Raji (cell line): ENCODE measurements around the gene CCDC93.

ENCODE experiments used
- POLR2A ChIP-seq: IDR thresholded peaks from 2 replicates; pipeline ENCODE4 v1.6.1; 2011; ENCODE audit warnings: low read depth, low read length, control low read depth; ENCODE audit not compliant: insufficient read depth

The CCDC93 gene

GRCh38 chr2:117935456-117935855 is 78.4 kb downstream of the CCDC93 start:
- no peak for TF ChIP-seq POLR2A

- no peak for TF ChIP-seq POLR2A
Observed at GRCh38 chr2:117933884-117934354, 80.0 kb downstream of the CCDC93 start.

- no peak for TF ChIP-seq POLR2A
Observed at GRCh38 chr2:117931978-117932377, 81.9 kb downstream of the CCDC93 start.

- no peak for TF ChIP-seq POLR2A
Observed at GRCh38 chr2:117931266-117931665, 82.6 kb downstream of the CCDC93 start.

- TF ChIP-seq POLR2A: no peak
Observed at GRCh38 chr2:117930775-117931174, 83.1 kb downstream of the CCDC93 start.

- TF ChIP-seq POLR2A: no peak
Observed at GRCh38 chr2:117921520-117921919, 92.3 kb downstream of the CCDC93 start.

- TF ChIP-seq POLR2A: no peak
Observed at GRCh38 chr2:117918608-117919007, 95.3 kb downstream of the CCDC93 start.

GRCh38 chr2:117917223-117917917 is 96.5 kb downstream of the CCDC93 start:
- TF ChIP-seq POLR2A: no peak

- no peak for TF ChIP-seq POLR2A
Observed at GRCh38 chr2:117902933-117903332, 110.9 kb downstream of the CCDC93 start.

- TF ChIP-seq POLR2A: no peak
Observed at GRCh38 chr2:117888897-117889296, 125.0 kb downstream of the CCDC93 start.

- TF ChIP-seq POLR2A: no peak
Observed at GRCh38 chr2:117885308-117885707, 128.6 kb downstream of the CCDC93 start.

- TF ChIP-seq POLR2A: no peak
Observed at GRCh38 chr2:117879003-117879402, 134.9 kb downstream of the CCDC93 start.

GRCh38 chr2:117875786-117876185 is 138.1 kb downstream of the CCDC93 start:
- TF ChIP-seq POLR2A: no peak
